Islet of Langerhans (tissue), 1 donor: ENCODE data around the gene MCL1.

Experiments used
- FAIRE-seq: peaks from one replicate; lab custom pipeline; 2011; peaks lifted over from hg19 to GRCh38; lab: Jason Lieb, UNC

MCL1 gene

GRCh38 chr1:150555971-150556865 lies 23.2 kb downstream of the MCL1 start:
- no peak for FAIRE-seq

DNA sequence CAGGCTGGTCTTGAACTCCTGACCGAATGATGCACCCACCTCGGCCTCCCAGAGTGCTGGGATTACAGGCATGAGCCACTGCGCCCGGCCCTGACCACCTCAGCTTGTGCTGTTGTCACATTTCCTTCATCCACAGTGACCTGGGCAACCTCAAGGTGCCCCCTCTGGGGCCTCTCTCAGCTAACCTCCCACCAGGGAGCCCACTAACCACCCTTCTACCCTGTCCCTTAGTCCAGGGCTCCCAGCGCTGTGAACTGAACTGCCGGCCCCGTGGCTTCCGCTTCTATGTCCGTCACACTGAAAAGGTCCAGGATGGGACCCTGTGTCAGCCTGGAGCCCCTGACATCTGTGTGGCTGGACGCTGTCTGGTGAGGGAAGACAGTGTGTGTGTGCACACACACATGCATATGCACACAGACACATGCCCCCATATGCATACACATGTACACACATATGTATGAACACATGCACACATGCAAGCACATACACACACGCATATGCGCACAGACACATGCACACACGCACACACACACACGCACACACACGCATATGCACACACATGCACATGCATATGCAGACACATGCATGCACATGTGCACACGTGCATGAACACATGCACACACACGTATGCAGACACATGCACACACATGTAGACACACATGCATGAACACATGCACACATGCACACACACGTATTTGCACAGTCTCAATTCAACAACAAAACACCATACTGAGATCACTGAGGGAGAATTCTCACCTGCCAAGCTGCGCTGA lies 24.0 kb downstream of the MCL1 start:
- FAIRE-seq: no peak

GRCh38 chr1:150554086-150554452 lies 25.3 kb downstream of the MCL1 start:
- FAIRE-seq: no peak

DNA sequence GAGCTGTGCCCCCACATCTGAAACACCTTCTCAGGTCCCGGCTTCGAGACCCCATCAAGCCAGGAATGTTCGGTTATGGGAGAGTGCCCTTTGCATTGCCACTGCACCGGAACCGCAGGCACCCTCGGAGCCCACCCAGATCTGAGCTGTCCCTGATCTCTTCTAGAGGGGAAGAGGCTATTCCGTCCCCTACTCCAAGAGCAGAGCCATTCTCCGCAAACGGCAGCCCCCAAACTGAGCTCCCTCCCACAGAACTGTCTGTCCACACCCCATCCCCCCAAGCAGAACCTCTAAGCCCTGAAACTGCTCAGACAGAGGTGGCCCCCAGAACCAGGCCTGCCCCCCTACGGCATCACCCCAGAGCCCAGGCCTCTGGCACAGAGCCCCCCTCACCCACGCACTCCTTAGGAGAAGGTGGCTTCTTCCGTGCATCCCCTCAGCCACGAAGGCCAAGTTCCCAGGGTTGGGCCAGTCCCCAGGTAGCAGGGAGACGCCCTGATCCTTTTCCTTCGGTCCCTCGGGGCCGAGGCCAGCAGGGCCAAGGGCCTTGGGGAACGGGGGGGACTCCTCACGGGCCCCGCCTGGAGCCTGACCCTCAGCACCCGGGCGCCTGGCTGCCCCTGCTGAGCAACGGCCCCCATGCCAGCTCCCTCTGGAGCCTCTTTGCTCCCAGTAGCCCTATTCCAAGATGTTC lies 25.9 kb downstream of the MCL1 start:
- FAIRE-seq: no peak

DNA sequence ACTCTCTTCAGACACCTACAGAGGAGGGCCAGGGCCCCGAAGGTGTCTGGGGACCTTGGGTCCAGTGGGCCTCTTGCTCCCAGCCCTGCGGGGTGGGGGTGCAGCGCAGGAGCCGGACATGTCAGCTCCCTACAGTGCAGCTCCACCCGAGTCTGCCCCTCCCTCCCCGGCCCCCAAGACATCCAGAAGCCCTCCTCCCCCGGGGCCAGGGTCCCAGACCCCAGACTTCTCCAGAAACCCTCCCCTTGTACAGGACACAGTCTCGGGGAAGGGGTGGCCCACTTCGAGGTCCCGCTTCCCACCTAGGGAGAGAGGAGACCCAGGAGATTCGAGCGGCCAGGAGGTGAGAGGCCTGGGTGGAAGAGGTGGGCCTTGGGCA lies 26.5 kb downstream of the MCL1 start:
- no peak for FAIRE-seq

GRCh38 chr1:150552128-150552910 lies 27.1 kb downstream of the MCL1 start:
- no peak for FAIRE-seq

DNA sequence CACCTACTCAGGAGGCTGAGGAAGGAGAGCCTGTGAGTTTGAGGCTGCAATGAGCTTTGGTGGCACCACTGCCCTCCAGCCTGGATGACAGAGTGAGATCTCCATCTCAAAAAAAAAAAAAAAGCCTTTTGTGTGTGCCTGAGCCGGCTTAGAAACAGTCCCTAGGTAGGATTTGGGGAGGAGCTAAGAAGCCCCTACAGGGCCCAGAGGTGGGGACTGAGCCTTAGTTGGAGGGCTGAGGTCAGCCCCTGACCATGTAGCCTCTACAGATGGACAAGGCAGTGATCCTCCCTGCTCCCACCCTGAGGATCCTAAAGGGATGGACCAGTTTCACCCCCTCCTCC lies 27.7 kb downstream of the MCL1 start:
- FAIRE-seq: no peak

- FAIRE-seq: no peak
Measured at GRCh38 chr1:150551051-150551783, 28.2 kb downstream of the MCL1 start.

GRCh38 chr1:150550222-150551050 lies 29.0 kb downstream of the MCL1 start:
- FAIRE-seq: no peak

DNA sequence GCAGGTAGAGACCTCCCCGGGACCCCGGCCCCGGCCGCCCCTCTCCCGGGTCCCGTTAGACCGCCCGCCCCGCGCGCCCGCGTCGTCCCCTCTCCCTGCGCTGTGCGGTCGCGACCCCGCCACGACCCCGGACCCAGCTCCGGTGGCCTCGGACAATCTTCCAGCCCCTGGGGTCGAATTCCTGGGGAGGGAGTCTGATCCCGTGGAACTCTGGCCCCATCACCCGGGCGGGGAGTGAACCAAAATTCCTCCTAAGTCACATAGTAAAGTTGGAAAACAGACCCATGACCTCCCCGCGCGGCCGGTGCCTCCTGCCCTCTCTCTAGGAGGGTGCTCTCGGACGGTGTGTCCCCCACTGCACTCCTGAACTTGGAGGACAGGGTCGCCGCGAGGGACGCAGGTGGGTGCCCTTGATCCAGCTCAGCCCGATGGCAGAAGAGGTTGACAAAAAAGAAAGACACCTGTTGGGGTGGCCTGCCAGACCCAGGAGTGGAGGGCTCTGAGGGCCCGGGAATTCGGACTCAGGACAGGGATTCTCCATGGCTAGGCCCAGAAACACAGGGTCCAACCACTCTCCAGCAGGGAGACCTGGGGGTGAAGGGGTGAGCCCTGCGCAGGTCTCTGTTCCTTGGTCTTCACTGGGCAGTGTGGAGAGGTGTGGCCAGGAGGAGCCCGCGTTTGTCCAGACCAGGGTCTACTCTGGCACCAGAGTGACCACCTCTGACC lies 29.8 kb downstream of the MCL1 start:
- FAIRE-seq: no peak

GRCh38 chr1:150548632-150549495 lies 30.5 kb downstream of the MCL1 start, which contains the start of gene ADAMTSL4:
Gene ADAMTSL4, plus strand, starts transcription at chr1:150549408. Its CDS starts 2,881 bp downstream, at chr1:150552289.
- no peak for FAIRE-seq

DNA sequence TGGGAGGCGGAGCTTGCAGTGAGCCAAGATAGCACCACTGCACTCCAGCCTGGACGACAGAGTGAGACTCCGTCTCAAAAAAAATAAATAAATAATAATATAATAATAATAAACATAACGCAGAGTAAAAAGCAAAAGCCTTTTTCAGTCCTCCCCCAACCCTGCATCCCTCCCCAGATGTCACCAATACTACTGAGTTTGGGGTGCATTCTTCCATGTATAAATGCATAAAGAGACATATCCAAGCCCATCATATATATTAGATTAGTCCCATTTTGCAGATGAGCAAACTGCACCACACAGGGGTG lies 31.1 kb downstream of the MCL1 start:
- FAIRE-seq: no peak

GRCh38 chr1:150546294-150546937 lies 33.0 kb downstream of the MCL1 start:
- no peak for FAIRE-seq

DNA sequence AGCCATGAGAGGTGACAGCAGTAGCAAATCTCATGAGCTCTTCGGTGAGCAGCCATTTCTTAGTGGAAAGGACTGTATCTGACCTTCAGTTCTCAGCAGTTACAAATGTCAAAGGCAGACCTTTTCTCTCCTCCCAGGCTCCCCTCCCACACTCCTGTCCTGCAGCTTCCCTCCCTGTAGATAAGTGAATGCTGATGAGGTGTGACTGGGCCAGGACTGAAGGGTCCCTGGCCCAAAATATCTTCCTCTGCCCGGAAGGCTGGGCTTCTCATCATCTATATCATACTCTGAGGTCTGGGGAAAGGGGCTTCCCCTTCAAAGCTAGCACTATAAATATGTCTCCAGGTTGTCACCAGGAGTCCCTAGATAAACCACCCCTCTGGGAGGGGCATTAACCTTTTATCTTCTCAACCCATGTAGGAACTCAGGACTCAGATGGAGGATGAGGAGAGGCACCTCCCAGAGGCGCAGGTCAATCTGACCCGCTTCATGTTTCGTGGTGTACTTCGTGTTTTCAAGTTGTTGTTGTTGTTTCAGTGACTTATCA lies 33.9 kb downstream of the MCL1 start:
- FAIRE-seq: no peak

DNA sequence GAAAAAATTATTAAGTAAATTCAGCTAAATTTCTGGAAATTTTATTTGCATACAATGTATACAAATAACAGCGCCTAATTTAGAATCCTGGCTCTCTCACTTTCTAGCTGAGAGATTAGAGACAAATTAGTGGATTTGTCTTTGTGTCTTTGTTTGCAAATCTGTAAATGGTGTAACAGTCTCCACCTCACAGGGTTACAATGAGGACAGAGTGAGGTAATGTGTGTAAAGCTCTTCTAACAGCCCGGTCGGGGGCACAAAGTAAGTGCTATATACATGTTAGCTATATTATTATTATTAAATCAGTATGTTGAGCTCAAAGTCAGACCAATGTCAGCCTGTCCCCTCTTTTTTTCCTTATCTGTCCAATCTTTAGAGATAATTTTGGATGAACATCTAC lies 35.2 kb downstream of the MCL1 start:
- FAIRE-seq: no peak

- FAIRE-seq: no peak
Measured at GRCh38 chr1:150543500-150544143, 35.8 kb downstream of the MCL1 start.
